Neutrophil (primary cell): ENCODE measurements around the gene RASSF3.
A peak's percentile ranks its signal among the peaks of the same experiment; 100 is the strongest.

Experiments
- H3K27ac ChIP-seq: fragments of 200-600 bp; sonication (generic); 2 replicates; pipeline ENCODE4 v1.5.1; 2016; ENCODE audit warnings: mild to moderate bottlenecking, moderate library complexity
- H3K27me3 ChIP-seq: fragments of 200-600 bp; sonication (generic); 2 replicates; pipeline ENCODE4 v1.6.0; 2016; ENCODE audit warnings: mild to moderate bottlenecking
- H3K36me3 ChIP-seq: fragments of 200-600 bp; sonication (generic); 2 replicates; pipeline ENCODE4 v1.5.1; 2017
- H3K4me1 ChIP-seq, 2 experiments: fragments of 200-600 bp in 1 of 2; sonication (generic) in 1 of 2; 1 replicate in 1 of 2; 2 replicates in 1 of 2; pipeline versions ENCODE4 v1.5.1 to v1.6.1; 2013 to 2016; ENCODE audit warnings: low read depth in 1 of 2, low read length in 1 of 2, mild to moderate bottlenecking in 1 of 2, moderate library complexity in 1 of 2; ENCODE audit not compliant: control insufficient read depth in 1 of 2, insufficient read depth in 1 of 2
- H3K4me3 ChIP-seq, 2 experiments: fragments of 200-600 bp in 1 of 2; sonication (generic) in 1 of 2; 1 replicate in 1 of 2; 2 replicates in 1 of 2; pipeline ENCODE4 v1.5.1; 2013 to 2016; ENCODE audit warnings: low read depth in 1 of 2, low read length in 1 of 2, mild to moderate bottlenecking in 1 of 2, moderate library complexity in 1 of 2
- H3K9me3 ChIP-seq: fragments of 200-600 bp; sonication (generic); 2 replicates; pipeline ENCODE4 v1.5.1; 2016
- TF ChIP-seq, protein P1 (sequence below): fragments of 200-600 bp; sonication (generic); IDR thresholded peaks from 2 replicates; pipeline ENCODE4 v1.5.1; 2016; ENCODE audit warnings: antibody characterized with exemption

Gene RASSF3

DNA sequence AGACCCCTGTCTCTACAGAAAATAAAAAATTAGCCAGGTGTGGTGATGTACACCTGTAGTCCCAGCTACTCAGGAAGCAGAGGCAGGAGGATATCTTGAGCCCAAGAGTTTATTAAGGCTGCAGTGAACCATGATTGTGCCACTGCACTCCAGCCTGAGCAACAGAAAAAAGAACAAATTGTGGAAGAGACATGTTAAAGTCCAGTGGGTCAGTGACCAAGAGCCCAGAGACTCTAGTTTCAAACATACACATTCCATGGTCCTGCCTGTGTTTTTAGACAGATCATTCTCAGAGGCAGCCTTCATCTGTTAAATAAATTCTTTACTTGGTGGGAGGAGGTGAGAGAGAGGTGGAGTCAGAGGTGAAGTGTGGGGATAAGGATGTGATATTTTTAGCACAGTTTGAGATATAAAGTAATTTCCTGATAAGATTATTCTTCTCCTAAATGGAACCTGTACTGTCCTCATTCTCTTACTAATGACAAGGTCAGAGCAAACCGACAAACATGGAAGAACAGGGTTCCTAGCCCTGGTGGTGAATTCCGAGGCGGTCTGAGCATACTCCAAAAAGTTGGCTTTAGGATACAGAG is 48.7 kb downstream of the RASSF3 start:
- no peaks in the 10 kb centered on the region for H3K27me3 ChIP-seq
- TF ChIP-seq, protein P1, sequence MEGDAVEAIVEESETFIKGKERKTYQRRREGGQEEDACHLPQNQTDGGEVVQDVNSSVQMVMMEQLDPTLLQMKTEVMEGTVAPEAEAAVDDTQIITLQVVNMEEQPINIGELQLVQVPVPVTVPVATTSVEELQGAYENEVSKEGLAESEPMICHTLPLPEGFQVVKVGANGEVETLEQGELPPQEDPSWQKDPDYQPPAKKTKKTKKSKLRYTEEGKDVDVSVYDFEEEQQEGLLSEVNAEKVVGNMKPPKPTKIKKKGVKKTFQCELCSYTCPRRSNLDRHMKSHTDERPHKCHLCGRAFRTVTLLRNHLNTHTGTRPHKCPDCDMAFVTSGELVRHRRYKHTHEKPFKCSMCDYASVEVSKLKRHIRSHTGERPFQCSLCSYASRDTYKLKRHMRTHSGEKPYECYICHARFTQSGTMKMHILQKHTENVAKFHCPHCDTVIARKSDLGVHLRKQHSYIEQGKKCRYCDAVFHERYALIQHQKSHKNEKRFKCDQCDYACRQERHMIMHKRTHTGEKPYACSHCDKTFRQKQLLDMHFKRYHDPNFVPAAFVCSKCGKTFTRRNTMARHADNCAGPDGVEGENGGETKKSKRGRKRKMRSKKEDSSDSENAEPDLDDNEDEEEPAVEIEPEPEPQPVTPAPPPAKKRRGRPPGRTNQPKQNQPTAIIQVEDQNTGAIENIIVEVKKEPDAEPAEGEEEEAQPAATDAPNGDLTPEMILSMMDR, result no peak
- peaks cover 23% of the 10 kb centered on the region for H3K36me3 ChIP-seq
- H3K4me3 ChIP-seq, result no peak overlapping the region
- H3K27ac ChIP-seq, result peak overlapping the region; percentile 67
- H3K9me3 ChIP-seq, result no peaks in the 10 kb centered on the region
- H3K4me1 ChIP-seq, result peaks cover 20 to 43% of the 10 kb centered on the region in 2 experiments

DNA sequence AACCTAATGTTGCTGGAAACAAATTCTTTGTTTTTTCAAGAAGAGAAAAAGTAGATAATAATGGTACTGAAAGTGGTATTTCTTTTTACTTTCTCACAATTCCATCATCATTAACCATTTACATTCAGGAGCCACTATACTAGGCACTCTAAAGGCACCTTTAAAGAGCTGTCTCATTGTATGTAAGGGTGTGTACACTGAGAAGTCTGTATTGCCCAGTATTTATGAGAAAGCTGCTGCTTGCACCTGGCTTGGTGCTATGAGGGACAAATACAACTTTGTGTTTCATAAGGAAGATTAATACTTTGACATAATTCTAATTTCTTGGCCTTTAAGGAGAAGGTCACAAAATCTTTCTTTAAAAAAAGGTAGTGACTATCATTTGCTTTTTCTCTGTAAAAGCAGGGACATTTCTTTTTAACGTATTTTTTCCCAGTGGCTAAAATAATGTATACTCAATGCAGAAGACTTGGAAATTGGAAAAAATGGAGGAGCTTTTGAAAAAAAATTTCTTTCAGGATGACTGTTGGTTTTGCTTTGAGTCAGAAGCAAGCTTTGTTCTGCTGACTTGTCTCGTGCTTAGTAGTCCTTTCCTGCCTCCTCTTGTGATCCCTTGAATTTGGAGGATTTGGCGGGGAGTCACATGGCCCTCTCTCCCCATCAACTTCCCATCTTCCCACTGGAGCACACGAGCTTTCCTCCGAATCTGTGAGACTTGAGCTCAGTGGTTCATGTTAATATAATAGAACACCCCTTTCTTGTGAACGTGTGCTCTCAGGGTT is 50.1 kb downstream of the RASSF3 start:
- peaks cover 27 to 46% of the 10 kb centered on the region in 2 experiments for H3K4me1 ChIP-seq
- H3K4me3 ChIP-seq, result no peak overlapping the region
- TF ChIP-seq, protein P1, result no peak
- no peaks in the 10 kb centered on the region for H3K9me3 ChIP-seq
- peak overlapping the region; percentile 23 for H3K27ac ChIP-seq
- no peaks in the 10 kb centered on the region for H3K27me3 ChIP-seq
- H3K36me3 ChIP-seq, result peaks cover 23% of the 10 kb centered on the region

GRCh38 chr12:64663015-64663414 is 52.7 kb downstream of the RASSF3 start:
- no peak overlapping the region for H3K4me3 ChIP-seq
- no peaks in the 10 kb centered on the region for H3K27me3 ChIP-seq
- H3K36me3 ChIP-seq, result peaks cover 13% of the 10 kb centered on the region
- TF ChIP-seq, protein P1, result no peak
- no peak overlapping the region for H3K27ac ChIP-seq
- H3K9me3 ChIP-seq, result no peaks in the 10 kb centered on the region
- peaks cover 46 to 65% of the 10 kb centered on the region in 2 experiments for H3K4me1 ChIP-seq

DNA sequence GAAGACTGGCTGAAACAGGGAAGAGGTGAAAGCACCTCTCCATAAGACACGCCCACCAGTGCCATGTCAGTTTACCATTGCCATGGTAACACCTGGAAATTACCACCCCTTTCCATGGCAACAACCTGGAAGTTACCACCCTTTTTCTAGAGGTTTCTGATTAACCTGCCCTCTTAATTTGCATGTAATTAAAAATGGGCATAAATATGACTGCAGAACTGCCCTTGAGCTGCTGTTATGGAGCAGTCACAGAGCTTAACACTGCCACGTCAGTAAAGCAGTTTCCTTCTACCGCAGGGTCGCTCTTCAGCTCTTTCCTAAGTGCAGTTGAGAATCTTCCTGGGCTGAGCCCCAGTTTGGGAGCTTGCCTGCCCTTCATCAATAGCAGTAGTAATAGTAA is 55.2 kb downstream of the RASSF3 start:
- Histone ChIP-seq H3K27me3 (no peaks in the 10 kb centered on the region), H3K36me3 (peaks cover 4% of the 10 kb centered on the region), H3K4me1 (peaks cover 70 to 81% of the 10 kb centered on the region in 2 experiments), H3K9me3 (no peaks in the 10 kb centered on the region), H3K27ac (peak overlapping the region; percentile 70), H3K4me3 (no peak overlapping the region)
- TF ChIP-seq, protein P1, result no peak

- Histone ChIP-seq H3K4me1 (peaks cover 77 to 85% of the 10 kb centered on the region in 2 experiments), H3K27ac (peak overlapping the region; percentile 70), H3K9me3 (no peaks in the 10 kb centered on the region), H3K27me3 (no peaks in the 10 kb centered on the region), H3K36me3 (peaks cover 4% of the 10 kb centered on the region), H3K4me3 (no peak overlapping the region)
- TF ChIP-seq, protein P1, result no peak
Observed at GRCh38 chr12:64666054-64666914, 56.0 kb downstream of the RASSF3 start.
